Endothelial cell (in vitro differentiated cells): Measurements from ENCODE around the gene KDM2A. TPM values are rescaled to one million over a fixed set of nuclear protein-coding genes. Genes with fewer than 3 reads are reported as not detected.
A peak's percentile ranks its signal among the peaks of the same experiment; 100 is the strongest.

ENCODE experiments used
- DNase-seq: peaks from one replicate; pipeline ENCODE4 v3.0.0; 2021; ENCODE audit warnings: low spot score
- H3K27ac Mint-ChIP-seq: one replicate; pipeline ENCODE4 v1.8.0; 2021; ENCODE audit warnings: mixed read lengths, inconsistent platforms; ENCODE audit not compliant: unreplicated experiment
- H3K27me3 Mint-ChIP-seq: one replicate; pipeline ENCODE4 v1.8.0; 2021; ENCODE audit warnings: mild to moderate bottlenecking, moderate library complexity, mixed read lengths, inconsistent platforms; ENCODE audit not compliant: unreplicated experiment
- H3K36me3 Mint-ChIP-seq: one replicate; pipeline ENCODE4 v1.8.0; 2021; ENCODE audit warnings: mild to moderate bottlenecking, low read depth, mixed read lengths, inconsistent platforms; ENCODE audit not compliant: unreplicated experiment
- H3K4me1 Mint-ChIP-seq: one replicate; pipeline ENCODE4 v1.8.0; 2021; ENCODE audit warnings: mild to moderate bottlenecking, mixed read lengths, inconsistent platforms; ENCODE audit not compliant: unreplicated experiment
- H3K4me3 Mint-ChIP-seq: one replicate; pipeline ENCODE4 v1.8.0; 2021; ENCODE audit warnings: mild to moderate bottlenecking, mixed read lengths, inconsistent platforms; ENCODE audit not compliant: unreplicated experiment
- H3K9me3 Mint-ChIP-seq: one replicate; pipeline ENCODE4 v1.8.0; 2021; ENCODE audit warnings: mixed read lengths, inconsistent platforms; ENCODE audit not compliant: unreplicated experiment
- total RNA-seq: library from RNA; stranded (reverse); fragmentation: NEBNext Ultra II Directional; extraction: Animal tissue kit (Norgen Biotek cat#: 25700); gene quantifications from one replicate; pipeline ENCODE4 v1.2.1, GENCODE V29; 2021; ENCODE audit not compliant: unreplicated experiment
- TF ChIP-seq, protein P1 (sequence below): fragments of 200-600 bp; sonication (generic); IDR thresholded peaks from one replicate; pipeline ENCODE4 v1.5.0; 2021; ENCODE audit warnings: antibody characterized with exemption; ENCODE audit not compliant: unreplicated experiment

Gene KDM2A
- total RNA-seq, 1 donor from 2014 or later: 76.9 TPM

DNA sequence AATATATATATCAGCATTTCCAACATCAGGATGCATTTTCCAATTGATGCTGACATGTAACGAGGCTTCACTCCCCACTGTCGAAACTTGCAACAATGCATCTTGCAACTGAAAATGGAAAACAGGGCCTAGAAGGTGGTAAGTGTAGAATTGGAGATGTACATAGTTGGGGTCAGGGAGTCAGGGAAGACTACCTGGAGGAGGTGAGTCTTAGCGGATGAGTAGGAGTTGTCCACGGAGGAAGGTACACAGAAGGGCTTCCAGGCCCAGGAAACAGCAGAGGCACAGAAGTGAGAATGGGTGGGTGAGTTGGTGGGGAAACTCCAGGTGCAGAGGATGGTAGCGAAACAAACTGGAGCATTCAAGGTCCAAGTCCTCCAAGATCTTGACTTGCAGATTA is 145.2 kb downstream of the KDM2A start:
- peaks cover 39% of the 10 kb centered on the region for H3K4me1 Mint-ChIP-seq
- peaks cover 20% of the 10 kb centered on the region for H3K27me3 Mint-ChIP-seq
- no peaks in the 10 kb centered on the region for H3K9me3 Mint-ChIP-seq
- H3K27ac Mint-ChIP-seq: no peak overlapping the region
- H3K4me3 Mint-ChIP-seq: no peak overlapping the region
- TF ChIP-seq, protein P1, sequence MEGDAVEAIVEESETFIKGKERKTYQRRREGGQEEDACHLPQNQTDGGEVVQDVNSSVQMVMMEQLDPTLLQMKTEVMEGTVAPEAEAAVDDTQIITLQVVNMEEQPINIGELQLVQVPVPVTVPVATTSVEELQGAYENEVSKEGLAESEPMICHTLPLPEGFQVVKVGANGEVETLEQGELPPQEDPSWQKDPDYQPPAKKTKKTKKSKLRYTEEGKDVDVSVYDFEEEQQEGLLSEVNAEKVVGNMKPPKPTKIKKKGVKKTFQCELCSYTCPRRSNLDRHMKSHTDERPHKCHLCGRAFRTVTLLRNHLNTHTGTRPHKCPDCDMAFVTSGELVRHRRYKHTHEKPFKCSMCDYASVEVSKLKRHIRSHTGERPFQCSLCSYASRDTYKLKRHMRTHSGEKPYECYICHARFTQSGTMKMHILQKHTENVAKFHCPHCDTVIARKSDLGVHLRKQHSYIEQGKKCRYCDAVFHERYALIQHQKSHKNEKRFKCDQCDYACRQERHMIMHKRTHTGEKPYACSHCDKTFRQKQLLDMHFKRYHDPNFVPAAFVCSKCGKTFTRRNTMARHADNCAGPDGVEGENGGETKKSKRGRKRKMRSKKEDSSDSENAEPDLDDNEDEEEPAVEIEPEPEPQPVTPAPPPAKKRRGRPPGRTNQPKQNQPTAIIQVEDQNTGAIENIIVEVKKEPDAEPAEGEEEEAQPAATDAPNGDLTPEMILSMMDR: no peak
- DNase-seq: no peak
- H3K36me3 Mint-ChIP-seq: peaks cover 12% of the 10 kb centered on the region

DNA sequence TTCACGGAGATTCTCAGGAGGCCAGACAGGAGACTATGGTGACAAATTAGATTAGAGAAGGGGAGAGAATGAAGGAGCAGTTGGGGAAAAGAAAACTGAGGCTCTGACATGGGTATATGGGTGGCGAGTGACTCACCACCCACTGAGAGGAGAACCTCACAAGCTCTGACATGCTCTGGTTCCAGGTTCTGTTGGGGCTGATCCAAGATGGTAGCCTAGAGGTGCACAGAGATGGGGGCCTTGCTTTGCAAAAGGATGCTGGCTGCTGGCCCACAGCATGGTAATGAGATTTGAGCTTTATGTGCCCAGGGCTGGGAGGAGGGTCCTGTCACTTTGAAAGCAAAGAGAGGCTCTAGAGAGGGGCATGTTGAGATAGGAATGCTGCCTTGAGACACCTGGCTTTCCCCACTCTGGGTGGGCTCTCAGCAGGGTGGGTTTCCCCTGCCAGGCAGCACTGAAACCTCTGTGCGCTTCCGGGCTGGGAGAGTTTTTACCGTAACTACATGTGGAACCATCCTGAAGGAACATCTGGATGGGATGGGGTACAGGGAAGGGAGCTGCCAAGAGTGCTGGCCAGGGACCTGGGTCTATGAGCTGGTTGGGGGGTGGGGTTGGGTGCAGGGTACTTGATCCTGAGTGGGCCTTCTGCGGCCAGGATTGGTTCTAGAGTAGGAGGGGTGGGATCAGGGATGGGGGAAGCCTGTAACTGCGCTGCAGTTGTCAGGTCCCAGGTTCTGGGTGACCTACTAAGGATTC is 146.0 kb downstream of the KDM2A start:
- Mint-ChIP-seq H3K4me3 (peak overlapping the region; percentile 94), H3K36me3 (peaks cover 9% of the 10 kb centered on the region), H3K4me1 (peaks cover 47% of the 10 kb centered on the region), H3K27me3 (peaks cover 18% of the 10 kb centered on the region), H3K27ac (peak overlapping the region; percentile 88), H3K9me3 (no peaks in the 10 kb centered on the region)
- no peak for DNase-seq
- TF ChIP-seq, protein P1: no peak

DNA sequence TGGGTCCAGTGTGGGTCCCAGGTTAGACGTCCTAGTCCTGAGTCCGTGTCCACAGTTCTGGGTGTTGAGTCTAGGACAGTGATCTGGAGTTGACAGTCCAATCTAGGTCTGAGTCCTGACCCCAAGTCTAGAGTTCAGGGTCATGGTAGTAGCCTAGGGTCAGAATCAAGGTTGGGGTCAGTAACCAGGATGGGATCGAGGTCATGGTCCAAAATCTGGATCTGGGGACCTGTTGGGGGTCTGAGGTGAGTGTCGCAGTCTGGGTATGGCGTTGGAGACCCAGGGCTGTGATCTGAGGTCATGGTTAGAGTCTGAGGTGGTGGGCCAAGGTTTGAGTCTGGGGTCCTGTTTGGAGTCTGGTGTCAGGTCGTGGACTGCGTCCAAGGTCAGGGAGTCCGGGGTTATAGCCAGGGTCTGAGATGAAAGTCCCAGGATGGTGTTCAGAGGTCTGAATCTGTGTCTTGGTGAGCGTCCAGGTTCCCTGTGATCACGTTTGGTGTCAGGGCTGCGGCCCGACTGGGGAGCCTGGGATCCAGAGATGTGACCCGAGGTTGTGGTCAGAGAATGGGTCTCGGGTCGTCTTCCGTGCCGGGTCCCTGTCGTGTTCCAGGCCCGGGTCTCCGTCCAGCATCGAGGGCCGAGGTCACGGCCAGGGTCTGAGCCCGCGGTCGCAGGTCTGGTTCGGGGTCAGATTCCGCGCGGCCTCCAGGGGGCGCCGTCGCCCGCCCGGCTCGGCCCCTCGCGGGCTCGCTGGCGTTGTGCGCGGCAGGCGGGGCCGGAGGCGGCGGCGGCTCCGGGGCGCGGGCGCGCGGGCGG is 146.8 kb downstream of the KDM2A start:
- Mint-ChIP-seq H3K4me3 (peak overlapping the region; percentile 94), H3K9me3 (no peaks in the 10 kb centered on the region), H3K27me3 (peaks cover 24% of the 10 kb centered on the region), H3K27ac (peak overlapping the region; percentile 88), H3K36me3 (peaks cover 13% of the 10 kb centered on the region), H3K4me1 (peaks cover 55% of the 10 kb centered on the region)
- peak; percentile 92 for DNase-seq
- TF ChIP-seq, protein P1: peak; percentile 67

DNA sequence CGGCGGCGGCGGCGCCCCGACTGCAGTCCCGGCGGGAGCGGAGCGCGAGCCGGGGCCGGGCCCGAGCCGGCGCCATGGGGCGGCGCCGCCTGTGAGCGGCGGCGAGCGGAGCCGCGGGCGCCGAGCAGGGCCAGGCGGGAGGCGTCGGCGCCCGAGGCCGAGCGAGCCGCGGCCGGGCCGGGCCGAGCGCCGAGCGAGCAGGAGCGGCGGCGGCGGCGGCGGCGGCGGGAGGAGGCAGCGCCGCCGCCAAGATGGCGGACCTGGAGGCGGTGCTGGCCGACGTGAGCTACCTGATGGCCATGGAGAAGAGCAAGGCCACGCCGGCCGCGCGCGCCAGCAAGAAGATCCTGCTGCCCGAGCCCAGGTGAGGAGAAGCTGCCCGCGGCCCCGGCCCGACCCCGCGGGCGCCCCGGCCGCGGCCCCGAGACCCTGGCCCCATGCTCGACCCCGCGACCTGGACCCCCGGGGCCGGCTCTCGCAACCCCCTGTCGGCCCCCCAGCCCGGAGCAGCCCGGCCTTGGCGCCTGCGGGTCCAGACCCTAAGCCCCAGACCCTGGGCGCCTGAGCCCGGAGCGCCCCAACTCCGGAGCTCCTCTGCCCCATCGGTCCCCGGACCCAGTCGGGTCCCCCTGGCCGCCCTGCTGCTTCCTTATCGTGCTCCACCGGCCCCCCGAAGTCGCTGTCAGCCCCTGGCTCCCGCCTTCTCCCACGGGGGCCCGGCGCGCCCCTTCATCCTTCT is 147.6 kb downstream of the KDM2A start, which contains the start of gene GRK2:
GRK2 (plus strand) TSS at position 25 of the 739 bp plus-strand sequence; CDS start at position 252, 227 bp downstream.
- H3K27me3 Mint-ChIP-seq: peaks cover 24% of the 10 kb centered on the region
- peaks cover 13% of the 10 kb centered on the region for H3K36me3 Mint-ChIP-seq
- H3K4me1 Mint-ChIP-seq: peaks cover 59% of the 10 kb centered on the region
- TF ChIP-seq, protein P1: no peak
- H3K27ac Mint-ChIP-seq: peak within 1 kb of the TSS; percentile 88
- DNase-seq: peak; percentile 50
- H3K9me3 Mint-ChIP-seq: no peaks in the 10 kb centered on the region
- H3K4me3 Mint-ChIP-seq: peak within 1 kb of the TSS; percentile 98
